NCI-H2196 treated with DMSO at 0.1 percent for 48 hours (cell line): ENCODE data around the gene RPA1.

Experiments used
- DNase-seq: peaks from one replicate; lab custom pipeline; 2025; ENCODE audit not compliant: unreplicated experiment; lab: John Stamatoyannopoulos, UW

The RPA1 gene

DNA sequence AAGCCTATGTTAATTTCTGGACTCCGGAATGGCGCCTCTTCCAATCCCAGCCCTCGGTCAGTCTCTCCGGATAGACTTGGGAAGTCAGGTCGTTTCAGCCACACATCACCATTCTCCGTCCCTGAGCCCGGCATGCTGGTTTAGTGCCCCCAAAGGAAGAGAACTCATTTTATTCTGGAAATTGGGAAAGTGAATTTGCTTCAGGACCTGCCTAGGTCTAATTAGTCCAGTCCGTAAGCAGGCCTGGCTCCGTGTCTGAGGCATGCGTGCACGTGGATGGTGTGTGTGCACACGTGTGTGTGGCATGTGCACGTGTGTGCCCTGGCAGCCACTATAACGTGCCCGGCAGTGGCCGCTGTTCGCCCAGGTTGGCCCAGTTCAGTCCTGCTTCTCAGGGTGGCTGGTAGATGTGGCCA is 77.4 kb downstream of the RPA1 start:
- no peak for DNase-seq

DNA sequence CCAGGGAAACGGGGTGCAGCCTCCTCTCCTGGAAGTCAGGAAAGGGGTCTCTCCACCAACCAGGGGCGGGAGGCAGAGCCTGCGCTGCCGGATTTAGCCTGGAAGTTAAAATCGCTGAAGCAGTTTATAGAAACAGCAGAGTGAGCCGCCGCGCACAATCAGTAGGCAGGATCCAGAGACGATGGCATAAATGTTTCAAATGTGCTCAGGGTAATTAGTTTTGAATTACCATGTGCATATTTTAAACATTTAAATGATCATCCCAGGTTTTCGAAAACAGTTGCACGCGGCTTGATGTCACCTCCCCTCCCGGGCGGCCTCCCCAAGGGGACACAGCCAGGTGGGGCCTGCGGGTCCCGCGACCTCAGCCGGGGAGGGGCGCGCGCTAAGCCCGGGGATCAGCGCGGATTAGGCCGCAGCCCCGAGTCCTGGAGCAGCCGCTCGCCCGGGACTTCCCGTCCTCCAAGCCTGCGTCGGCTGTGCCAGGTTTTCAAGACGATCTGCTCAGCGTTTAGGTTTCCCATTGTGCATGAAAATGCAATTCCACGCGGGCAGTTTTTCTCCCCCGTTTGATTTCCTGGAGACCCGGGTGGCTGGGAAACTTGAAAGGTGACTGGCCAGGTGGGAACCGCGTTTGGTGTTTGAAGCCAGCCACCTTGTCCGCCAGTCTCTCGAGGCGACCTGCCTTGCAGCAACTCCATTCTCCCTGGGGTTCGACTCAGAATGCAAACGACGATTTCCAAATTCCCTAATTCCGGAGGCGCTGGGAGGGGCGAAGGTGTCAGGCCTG is 78.3 kb downstream of the RPA1 start:
- no peak for DNase-seq

DNA sequence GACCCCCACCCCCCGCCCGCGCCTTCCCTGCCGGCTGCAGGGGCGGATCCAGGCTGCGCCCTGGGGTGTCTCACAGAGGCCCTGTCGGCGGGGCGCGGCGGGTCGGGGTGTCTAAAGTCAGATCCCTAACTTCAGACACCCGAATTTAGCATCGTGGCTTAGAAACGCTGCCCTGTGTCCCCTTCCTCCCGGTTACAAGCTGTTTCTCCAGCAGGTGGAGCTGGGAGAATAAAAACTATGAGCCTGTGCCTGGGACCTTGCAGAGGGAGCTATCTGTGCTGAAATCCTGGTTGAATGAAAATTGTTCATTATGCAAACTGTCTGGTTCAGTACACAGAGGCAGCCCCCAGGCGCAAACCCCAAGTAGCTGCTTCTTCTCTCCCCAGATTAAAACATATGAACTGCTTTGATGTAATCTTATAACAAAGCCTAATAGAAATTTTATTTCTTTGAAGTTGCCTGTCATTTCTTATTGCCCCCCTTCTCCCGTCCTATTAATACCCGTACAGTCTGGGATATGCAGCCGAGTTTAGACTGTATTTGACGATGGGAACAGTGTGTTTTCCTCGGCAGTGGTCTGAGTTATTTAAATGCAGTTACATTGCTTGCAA is 79.0 kb downstream of the RPA1 start:
- DNase-seq: peak; percentile 32

DNA sequence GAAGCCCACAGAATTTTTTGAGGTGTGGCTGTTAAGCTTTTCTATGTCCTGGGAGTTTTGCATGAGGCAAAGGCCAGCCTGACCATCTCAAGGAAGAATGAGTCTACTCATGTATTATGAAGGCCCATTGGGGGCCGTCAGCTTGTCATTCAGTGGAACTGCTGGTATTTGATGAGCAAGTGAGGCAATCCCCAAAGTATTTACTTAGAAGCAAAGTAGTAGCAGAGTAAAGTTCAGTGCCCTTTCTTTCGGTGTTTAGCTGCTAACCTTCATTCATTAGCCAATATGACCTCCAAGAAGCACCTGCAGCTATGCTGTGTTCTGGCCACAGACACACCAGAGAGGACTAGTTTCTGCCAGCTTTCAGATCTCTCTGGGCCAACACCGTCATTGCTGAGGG is 80.2 kb downstream of the RPA1 start:
- DNase-seq: no peak

DNA sequence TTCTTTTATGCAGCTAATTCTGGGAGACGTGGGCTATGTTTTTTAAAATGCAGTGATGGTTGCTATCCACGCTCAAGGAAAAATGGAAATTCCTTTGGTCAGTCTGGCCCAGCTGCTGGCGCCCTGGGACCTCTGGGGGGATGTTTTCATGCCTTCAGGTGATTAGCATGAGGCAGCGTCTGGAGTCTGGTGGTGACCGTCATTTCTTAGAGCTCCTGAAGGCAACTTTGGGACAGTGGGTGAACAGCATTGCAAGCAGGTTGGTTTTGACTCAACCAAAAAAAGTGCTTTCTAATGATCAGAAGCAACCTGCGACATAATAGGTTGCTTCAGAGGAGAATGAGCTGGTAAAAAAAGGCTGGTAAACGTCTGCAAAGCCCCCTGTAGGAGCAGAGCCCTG is 82.3 kb downstream of the RPA1 start:
- no peak for DNase-seq

DNA sequence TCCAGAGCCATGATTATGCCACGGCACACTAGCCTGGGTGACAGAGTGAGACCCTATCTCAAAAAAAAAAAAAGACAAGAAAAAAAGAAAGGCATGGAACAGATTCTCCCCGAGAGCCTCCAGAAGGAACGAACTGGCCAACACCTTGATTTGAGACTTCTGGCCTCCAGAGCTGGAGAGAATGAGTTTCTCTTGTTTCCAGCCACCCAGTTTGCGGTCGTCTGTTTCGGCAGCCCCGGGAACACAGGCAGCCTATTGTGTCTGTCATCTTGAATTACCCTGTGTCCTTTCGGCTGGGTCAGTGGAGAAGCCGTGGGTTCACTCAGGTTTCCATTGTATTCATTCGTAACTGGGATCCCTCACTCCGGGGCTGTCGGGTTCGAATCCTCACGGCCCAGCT is 83.9 kb downstream of the RPA1 start:
- no peak for DNase-seq

DNA sequence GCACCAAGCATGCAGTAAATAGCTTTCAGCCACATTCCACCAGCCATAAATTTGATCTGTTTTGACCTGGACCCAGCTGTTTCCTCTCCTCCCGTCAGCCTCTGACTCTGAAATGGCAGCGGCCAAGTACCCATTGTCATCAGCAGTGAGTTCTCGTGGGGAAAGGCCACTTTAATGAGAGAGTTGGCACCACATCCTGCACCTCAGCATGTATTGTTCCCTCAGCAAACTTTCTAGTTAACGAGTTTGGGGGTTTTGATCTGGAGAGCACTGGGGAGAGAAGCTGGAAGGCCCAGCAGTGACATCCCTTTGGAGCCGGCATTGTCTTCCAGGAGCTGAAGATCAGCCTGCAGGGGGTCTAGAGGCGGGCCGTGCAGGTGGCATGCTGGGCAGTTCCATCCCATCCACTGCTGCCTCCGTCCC is 84.9 kb downstream of the RPA1 start:
- no peak for DNase-seq

DNA sequence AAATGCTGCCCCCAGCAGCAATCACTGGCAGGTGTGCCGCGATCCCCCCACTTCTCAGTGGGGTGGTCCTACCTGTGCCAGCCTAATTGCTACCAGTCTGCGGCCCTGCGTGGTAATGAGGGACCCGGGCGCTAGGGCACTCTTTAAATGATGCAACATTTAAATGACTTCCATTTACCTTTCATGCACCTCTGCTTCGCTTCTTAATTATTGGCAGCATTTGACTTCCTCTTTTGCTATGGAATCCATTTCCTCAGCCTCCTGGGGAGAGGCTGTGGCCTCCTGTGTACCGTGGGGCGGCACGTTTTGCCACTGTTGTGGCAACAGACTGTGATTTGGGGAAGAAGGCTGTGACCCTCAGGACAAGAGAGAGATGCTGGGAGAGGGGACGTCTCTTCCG is 86.1 kb downstream of the RPA1 start:
- DNase-seq: no peak

DNA sequence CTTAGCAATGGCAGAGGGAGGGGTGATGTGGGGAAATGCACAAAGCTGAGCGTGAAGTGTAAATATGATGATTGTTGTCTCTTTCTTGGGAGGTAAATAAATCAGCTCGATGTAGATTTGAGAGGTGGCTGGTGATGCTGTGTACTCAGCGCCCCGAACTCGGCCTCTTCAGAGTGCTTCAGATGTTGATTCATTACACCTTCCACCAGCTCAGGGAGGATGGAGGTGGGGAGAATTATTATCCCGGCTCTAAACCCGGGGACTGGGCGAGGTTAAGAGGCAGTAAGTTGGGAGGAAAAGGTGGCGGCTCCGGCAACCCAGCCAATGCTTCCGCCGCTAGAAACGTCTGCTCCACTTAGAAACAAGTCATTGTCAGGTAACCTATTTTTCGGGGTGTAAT is 86.5 kb downstream of the RPA1 start:
- no peak for DNase-seq

DNA sequence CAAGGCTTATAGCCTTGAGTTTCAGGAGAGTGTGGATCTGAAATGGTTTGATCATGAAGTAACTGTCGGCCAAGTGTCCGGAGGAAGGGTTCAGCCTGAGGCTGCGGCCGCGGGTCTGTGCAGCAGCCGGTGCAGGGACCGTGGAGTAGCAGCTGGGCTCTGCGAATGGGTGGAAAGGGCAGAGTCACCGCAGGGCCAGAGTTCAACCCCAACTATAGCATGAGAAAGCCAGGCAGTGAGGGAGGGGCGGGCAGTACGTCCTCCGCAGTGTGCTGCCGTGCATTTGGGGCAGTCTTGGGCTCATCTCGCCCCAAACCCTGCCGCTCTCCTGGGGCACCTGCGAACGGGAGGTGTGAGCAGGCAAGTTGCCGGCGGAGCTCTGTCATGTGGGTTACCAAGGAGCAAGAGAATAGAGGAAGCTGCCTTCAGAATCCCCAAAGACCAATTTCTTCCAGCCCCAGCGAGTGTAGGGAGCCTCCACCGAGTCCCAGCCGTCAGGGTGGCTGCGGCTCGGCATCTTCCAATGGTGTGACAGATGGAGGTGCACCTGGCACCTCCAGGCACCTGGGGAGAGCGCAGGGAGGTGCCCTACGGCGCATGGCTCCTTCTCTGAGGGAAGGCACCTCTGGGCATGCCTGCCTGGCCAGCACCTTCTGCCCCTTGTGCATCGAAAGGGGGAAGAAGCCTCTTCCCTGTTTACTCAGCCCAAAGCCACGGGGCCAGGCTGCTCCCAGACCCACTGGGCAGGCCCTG is 87.3 kb downstream of the RPA1 start:
- DNase-seq: no peak

DNA sequence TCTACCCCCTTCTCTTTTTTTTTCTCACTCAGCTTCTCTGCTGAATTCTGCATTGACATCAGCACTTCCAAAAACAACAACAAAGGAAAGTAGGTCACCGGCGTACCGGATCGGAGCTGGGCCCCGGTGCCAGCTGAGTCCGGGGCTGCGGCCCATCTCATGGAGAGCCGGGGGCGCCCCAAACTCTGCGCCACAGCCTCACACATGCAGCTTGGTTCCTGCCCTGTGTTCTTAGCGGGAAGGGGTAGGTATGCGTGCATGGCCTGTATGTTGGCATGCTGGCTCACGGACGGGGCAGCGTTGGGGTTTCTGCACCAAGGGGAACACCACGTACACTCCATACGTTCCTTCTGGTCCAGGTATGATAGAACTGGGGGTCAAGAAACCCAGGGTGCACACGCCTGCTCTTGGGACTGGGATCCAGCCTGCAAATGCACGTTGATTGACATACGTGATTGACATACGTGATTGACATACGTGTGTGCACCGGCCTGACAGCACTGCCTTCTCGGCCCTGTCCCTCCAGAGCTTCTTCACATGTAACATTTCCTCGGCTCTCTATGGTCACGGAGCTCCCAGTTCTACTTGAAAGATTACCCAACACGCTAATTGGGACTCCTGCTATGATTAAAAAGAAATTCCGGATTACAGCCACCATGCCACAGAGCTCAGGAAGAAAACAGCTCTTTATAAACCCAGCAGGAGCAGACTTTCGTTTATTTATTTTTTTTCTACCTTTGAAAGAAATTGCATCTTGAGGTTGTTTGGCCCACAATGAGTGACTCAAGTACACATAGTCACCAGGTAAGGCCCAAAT is 88.7 kb downstream of the RPA1 start:
- DNase-seq: no peak

DNA sequence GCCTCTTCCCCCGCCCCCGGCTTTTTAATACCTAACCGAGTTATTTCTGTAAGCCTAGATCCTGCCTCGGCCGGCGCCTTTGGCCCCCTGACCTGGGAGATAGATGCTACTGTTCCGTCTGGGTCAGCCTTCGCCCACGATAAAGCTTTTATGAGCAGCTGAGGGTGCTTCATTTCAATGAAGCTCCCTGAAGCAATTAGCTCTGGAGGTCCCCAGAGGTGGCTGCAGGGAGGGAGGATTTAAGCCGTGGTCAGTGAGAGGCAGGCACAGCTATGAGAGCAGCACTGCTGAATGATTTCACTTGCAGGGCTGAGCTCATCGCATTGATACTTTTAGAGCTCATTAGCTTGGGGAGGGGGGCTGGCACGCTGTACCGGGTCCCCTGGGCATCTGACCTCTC is 89.4 kb downstream of the RPA1 start:
- no peak for DNase-seq

DNA sequence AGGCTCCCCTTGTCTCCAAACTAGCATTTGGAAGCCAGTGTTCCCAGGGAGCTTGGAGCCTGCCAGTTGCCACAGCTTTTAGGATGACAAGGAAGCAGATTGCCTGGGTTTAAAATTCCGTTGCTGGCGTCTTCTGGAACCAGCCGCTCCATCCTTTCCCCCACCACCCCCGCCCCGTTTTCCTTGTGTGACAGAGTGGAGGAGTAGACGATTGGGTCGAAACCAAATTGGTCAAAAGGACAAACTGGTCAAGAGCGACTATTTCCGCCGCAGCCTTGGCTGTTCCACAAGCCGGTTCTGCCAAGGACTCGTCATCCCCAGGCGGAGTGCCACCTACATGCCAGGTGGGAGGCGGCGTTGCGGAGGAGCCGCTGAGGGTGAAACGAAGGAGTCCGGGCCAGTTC is 91.1 kb downstream of the RPA1 start:
- no peak for DNase-seq

DNA sequence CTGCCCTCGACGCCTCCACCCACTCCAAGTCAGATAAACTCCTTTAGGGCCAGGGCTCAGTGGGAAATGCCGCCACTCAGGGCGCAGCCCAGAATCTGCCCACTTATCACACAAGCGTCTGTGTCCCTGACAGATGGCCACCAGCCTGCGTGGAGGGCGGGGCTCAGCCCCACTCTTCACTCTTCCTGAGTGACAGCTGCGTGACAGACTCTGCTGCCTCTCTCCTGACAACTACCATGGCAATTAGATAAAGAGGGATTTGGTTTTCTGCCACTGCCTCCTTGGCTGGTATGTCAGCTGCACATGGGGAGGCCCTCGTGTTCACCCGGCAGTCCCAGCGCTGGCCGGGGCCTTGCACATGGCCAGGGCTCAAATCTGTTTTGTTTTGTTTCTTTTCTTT is 99.2 kb downstream of the RPA1 start:
- no peak for DNase-seq

DNA sequence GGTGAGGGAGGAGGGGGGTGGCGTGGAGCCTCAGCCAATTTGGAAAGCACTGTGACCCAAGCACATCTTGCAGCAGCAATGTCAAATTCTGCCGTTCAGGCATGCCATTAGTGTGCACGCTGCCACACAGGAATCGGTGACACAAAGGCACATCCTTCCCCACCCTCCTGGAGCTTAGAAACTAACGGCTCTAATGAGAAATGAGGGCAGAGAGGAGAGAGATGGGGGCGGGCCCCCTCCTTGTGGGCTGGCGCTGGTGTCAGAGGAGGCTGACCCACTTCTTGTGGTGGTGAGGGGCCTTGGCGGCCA is 100.5 kb downstream of the RPA1 start:
- DNase-seq: no peak

DNA sequence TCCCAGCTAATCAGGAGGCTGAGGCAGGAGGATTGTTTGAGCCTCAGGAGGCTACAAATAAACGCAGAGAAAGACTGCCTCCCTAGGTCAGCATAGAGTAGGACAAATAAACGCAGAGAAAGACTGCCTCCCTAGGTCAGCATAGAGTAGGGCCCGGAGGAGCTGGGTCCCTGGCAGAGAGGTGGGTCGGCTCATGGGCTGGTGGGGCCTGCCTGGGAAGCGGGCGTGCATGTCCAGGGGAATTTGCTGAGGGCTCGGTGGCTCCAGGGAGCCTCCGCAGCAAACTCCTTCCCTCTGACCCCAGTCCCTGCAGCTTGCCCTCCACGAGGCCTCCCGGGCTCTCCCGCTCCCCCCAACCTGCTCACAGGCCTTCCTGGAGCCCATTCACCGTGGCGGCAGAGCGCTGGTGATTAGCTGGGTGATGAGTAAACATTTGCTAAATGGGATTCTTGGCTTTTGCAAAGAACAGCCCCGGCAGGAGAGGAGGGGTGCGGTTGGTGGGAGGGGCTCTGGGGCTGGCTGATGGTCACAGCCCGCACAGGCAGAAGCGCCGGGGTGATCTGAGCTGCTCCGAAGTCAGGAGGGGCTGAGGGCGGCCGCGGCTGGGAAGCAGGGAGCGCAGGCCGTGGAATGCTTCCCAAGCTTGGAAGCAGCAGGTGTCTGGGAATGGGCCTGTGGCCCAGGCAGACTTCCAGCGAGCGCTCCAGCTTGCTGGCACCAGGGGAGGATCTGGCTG is 102.2 kb downstream of the RPA1 start:
- no peak for DNase-seq

DNA sequence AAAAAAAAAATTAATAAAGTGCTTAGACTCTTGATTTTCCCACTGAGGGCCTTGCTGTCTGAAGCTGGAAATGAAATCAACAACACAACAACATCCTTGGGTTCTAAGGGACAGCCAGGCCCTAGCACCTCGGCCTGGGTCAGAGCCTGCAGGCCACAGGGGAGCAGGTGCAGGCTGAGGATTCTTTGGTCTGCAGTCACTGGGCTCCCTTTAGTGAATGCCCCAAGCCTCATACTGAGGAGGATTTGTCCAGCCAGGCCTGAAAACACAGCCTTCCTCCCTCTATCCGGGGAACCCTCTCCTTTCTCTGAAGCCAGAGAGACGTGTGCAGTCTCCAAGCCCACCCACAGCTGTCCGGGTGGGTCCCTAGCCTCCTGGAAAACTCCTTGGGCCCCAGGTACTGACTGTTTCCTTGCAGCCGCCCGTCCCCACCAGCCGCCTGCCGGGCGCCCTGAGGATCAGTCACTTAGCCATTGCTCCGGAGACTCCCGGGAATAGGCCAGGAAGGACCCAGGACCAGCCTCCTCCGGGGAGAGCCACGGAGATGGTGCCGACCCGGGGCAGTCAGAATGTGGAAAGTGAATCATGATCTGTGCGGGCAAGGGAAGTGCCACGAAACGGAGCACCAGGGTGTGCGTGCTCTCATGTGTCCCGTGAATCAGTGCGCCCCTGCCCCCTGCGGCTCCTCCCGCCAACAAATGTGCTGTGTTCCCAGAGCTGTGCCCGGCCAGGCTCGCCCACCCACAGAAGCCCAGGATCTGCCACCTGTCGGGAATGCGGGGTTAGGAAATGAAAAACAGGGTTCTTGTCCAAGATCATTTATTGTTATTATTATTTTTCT is 104.3 kb downstream of the RPA1 start:
- no peak for DNase-seq

DNA sequence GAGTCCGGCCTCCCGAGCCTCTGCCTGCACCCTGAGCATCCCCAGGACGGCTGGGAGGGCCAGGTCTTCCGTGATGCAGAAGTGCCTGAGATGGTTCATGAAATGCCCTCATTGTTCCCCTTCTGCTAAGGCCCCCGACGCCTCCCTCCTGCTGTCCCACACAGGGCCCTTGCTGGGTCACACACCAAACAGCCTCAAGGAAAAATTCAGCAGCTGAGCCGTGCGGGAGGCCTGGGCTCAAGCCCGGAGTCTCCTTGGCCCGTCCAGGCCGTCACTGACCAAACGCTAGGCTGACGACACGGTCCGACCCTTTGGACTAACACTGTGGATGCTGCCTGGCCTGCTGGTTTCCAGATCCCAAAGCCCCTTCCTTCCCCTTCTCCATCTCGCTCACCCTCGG is 105.1 kb downstream of the RPA1 start:
- no peak for DNase-seq

DNA sequence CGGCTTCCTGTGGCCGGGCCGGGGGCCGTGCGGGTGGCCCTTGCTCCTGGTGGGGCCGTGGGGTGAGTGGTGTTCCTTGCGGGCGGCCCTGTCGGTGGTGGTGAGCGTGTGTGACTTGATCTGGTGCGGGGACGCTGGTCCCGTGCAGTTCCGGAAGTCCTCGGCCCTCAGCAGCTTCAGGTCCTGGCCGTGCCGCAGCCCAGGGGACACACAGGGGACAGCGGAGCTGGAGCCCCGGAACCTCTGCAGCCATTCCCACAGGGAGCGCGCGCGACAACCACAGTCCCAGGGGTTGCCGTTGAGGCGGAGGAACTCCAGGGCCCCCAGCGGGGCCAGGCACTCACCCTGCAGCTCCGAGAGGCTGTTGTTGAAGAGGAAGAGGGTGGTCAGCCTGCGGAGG is 107.0 kb downstream of the RPA1 start:
- DNase-seq: no peak

DNA sequence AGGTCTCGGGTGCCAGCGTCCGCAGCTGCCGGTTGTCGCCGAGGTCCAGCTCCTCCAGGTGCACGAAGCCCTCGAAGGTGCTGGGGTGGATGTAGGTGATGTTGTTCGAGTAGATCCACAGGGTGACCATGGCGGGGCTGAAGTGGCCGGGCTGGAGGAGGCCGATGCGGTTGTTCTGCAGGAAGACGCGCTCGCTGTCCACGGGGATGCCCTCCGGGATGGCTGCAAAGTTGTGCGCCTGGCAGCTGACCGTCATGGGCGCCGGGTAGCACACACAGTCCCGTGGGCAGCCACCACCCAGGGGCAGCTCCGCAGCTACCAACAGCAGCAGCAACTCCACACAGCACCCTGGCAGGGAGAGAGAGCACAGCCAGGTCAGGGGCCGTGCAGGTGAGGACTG is 107.7 kb downstream of the RPA1 start:
- no peak for DNase-seq
